ENCODE data around the gene GGA3.

DNA sequence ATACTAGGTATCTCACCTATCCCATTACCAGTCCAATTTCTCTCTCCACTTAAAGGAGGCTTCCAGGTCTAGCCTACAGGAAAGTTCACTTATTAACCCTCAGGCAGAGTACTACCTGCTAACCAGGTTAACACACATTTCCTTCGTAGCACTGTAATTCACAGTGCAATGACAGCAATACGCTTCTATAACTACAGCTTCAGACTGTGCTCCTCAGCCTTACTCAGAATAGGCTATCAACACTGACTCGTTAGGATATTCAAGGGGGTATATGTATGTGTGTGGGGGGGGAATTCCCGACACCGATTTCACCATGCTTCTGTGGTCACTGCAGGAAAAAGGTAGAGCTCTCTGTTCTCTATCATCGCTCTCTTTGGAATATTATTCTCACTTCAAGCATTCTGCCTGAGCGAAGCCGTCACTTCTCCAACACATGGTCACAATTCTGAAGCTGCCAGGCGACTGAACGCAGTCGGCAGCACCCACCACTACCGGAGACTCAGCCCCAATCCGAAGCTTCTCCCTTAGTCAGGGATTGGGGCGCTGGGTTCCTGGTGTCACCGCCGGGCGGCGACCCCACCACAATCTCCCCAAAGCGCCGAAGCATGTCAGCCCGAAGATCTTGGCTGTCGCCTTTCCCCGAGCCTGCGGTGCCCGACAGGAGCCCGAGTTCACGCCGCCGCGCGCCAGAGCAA is 618 bp downstream of the GGA3 start:
- TF ChIP-seq EZH2phosphoT487 (IDR thresholded peaks at IDR 0.05; ENCODE audit: unreplicated experiment) (no peak), POLR2AphosphoS5 (IDR thresholded peaks at IDR 0.05; ENCODE audit: low read depth) (no peak), EZH2 (IDR thresholded peaks at IDR 0.05; ENCODE audit: low read depth, unreplicated experiment) (no peak), CREB1 (CRISPR knock-in tag; IDR thresholded peaks at IDR 0.05; ENCODE audit: low read depth) (no peak)
- TF ChIP-seq, protein P1, sequence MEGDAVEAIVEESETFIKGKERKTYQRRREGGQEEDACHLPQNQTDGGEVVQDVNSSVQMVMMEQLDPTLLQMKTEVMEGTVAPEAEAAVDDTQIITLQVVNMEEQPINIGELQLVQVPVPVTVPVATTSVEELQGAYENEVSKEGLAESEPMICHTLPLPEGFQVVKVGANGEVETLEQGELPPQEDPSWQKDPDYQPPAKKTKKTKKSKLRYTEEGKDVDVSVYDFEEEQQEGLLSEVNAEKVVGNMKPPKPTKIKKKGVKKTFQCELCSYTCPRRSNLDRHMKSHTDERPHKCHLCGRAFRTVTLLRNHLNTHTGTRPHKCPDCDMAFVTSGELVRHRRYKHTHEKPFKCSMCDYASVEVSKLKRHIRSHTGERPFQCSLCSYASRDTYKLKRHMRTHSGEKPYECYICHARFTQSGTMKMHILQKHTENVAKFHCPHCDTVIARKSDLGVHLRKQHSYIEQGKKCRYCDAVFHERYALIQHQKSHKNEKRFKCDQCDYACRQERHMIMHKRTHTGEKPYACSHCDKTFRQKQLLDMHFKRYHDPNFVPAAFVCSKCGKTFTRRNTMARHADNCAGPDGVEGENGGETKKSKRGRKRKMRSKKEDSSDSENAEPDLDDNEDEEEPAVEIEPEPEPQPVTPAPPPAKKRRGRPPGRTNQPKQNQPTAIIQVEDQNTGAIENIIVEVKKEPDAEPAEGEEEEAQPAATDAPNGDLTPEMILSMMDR (conservative IDR thresholded peaks at IDR 0.05; ENCODE audit: low read depth in 2 of 2), result no peak; a peak in 1 of 4 replicates
- TF ChIP-seq, protein P2, sequence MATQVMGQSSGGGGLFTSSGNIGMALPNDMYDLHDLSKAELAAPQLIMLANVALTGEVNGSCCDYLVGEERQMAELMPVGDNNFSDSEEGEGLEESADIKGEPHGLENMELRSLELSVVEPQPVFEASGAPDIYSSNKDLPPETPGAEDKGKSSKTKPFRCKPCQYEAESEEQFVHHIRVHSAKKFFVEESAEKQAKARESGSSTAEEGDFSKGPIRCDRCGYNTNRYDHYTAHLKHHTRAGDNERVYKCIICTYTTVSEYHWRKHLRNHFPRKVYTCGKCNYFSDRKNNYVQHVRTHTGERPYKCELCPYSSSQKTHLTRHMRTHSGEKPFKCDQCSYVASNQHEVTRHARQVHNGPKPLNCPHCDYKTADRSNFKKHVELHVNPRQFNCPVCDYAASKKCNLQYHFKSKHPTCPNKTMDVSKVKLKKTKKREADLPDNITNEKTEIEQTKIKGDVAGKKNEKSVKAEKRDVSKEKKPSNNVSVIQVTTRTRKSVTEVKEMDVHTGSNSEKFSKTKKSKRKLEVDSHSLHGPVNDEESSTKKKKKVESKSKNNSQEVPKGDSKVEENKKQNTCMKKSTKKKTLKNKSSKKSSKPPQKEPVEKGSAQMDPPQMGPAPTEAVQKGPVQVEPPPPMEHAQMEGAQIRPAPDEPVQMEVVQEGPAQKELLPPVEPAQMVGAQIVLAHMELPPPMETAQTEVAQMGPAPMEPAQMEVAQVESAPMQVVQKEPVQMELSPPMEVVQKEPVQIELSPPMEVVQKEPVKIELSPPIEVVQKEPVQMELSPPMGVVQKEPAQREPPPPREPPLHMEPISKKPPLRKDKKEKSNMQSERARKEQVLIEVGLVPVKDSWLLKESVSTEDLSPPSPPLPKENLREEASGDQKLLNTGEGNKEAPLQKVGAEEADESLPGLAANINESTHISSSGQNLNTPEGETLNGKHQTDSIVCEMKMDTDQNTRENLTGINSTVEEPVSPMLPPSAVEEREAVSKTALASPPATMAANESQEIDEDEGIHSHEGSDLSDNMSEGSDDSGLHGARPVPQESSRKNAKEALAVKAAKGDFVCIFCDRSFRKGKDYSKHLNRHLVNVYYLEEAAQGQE (IDR thresholded peaks at IDR 0.05; ENCODE audit: unreplicated experiment), result no peak

Measured in GM23338 (cell line).